LNCAP (cell line): ENCODE data around the gene TGFBR3.

Experiments used
- TF ChIP-seq, protein P1 (sequence below): fragments of 450-650 bp; IDR thresholded peaks from 2 replicates; pipeline ENCODE4 v1.5.1; 2017; ENCODE audit warnings: mild to moderate bottlenecking

The TGFBR3 gene

DNA sequence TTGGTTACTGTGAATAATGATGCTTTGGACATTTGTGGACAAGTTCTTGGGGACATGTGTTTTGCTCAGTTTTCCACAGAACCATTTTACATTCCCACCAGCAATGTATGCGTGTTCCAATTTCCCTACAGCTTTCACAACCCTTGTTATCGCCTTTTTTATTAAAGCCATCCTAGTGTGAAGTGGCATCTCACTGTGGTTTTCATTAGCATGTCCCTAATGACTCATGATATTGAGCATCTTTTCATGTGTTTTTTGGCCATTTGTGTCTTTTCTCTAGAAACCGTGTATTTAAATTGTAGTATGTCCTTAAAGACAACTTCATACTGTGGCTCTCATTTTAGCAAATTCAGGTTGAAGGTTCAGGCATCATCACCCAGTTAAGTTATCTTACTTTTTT is 132.1 kb downstream of the TGFBR3 start:
- TF ChIP-seq, protein P1, sequence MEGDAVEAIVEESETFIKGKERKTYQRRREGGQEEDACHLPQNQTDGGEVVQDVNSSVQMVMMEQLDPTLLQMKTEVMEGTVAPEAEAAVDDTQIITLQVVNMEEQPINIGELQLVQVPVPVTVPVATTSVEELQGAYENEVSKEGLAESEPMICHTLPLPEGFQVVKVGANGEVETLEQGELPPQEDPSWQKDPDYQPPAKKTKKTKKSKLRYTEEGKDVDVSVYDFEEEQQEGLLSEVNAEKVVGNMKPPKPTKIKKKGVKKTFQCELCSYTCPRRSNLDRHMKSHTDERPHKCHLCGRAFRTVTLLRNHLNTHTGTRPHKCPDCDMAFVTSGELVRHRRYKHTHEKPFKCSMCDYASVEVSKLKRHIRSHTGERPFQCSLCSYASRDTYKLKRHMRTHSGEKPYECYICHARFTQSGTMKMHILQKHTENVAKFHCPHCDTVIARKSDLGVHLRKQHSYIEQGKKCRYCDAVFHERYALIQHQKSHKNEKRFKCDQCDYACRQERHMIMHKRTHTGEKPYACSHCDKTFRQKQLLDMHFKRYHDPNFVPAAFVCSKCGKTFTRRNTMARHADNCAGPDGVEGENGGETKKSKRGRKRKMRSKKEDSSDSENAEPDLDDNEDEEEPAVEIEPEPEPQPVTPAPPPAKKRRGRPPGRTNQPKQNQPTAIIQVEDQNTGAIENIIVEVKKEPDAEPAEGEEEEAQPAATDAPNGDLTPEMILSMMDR = no peak

GRCh38 chr1:91752324-91752723 is 133.6 kb downstream of the TGFBR3 start:
- TF ChIP-seq, protein P1 = no peak

DNA sequence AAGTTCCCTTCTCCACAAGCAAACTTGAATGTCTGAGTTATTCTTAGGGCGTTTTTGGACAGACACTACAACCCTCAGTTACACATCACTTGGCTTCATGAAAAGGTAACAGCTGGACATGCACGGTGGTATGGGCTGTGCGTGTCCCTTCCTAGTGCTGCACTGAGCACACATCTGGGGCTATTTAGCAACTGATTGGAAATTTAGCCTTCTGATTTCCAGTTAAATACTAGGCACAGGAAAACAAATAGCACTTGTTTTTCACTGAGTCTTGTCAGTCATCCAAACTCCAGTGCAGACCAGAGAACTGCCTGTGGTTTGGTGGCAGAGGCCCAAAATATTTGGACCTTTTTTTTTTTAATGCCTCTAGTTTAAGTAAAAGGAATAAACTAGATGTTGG is 134.7 kb downstream of the TGFBR3 start:
- TF ChIP-seq, protein P1 = no peak

- TF ChIP-seq, protein P1 = no peak
Observed at GRCh38 chr1:91750398-91750996, 135.5 kb downstream of the TGFBR3 start.

DNA sequence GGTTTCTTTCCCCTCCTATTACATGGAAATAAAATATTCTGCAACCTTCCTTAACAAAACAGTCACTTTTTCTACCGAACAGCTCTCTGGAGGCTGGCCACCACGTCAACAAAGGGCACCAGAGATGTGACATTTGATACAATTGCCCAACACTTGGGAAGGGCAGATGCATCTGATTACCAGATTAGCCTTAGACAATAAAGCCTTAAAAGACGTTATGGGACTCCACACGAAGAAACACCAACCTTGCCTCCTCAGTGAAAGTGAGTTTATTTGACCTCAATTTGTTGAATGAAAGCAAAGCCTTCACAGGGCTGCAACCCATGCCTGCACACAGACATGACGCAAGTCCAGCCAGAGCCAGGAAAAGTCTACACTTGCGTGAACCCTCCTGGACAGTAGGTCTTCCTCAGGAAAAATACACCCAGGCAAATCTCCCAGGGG is 136.1 kb downstream of the TGFBR3 start:
- TF ChIP-seq, protein P1 = no peak

DNA sequence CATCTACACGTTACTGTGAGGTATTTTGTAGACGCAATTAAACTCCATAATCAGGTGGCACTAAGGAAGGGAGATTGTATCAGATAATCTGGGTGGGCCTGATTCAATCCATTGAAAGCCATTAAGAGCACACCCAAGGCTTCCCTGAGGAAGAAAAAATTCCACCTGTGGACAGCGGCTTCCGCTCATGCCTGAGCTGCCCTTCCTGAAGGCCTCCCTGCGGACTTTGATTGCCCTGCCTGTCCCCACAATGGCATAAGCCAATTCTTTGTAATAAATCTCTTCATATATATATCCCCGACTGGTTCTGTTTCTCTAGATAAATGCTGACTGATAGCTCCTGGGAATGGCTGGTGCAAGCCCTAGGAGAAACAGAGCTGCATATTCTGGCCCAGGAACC is 138.3 kb downstream of the TGFBR3 start:
- TF ChIP-seq, protein P1 = no peak

DNA sequence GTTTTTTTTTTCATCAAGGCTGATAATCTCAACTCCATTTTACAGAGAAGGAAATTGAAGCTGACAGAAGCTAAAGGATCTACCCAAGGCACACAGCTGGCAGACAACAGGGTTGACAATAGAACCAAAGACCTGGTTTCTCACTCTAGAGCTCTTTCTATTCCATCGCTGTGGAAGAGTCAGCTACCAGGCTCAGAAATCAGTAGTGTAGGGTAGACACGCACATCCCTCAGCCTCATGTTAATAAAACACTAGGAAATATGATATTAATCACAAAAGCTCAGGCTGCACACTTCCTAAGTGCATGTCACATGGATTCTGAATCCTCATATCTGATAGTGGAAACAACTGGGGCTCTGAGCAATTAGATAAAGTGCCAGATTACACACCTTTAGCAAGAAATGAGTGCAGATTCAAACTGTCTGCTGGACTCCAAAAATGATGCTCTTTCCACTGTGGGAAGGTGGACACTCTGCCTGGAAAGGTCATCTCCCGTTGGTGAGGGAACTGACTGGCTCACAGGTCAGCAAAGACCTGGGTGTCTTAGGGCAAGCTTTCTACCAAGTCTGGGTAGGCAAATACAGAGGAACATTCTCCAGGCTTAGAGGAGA is 139.1 kb downstream of the TGFBR3 start:
- TF ChIP-seq, protein P1 = no peak
